ENCODE measurements around the gene NECAB2. TPM values are rescaled to one million over a fixed set of nuclear protein-coding genes. Genes with fewer than 3 reads are reported as not detected.

NECAB2 gene
- total RNA-seq, 4 donors from 2014 or later, result not detected

- Histone ChIP-seq H3K27ac (no peak overlapping the region), H3K36me3 (no peaks in the 10 kb centered on the region), H3K4me1 (peaks cover 0 to 10% of the 10 kb centered on the region in 2 donors), H3K9me3 (no peaks in the 10 kb centered on the region), H3K27me3 (peaks cover 0 to 4% (median 3%) of the 10 kb centered on the region in 3 donors), H3K4me3 (no peak overlapping the region)
- intact Hi-C loops (cut with DNase I; ENCODE audit: low total_unique reads) (no loop called here), in situ Hi-C loops (cut with MboI; ENCODE audit: low sequenced_read_pairs in 4 of 4) (no loop called here)
- ATAC-seq (no peak), DNase-seq (no peak)
- TF ChIP-seq POLR2A (IDR thresholded peaks at IDR 0.05) (no peak), CTCF (IDR thresholded peaks at IDR 0.05 in 4 of 5, conservative IDR thresholded peaks at IDR 0.05 in 1 of 5) (no peak)
Measured at GRCh38 chr16:84036982-84037425, 69.0 kb downstream of the NECAB2 start.

GRCh38 chr16:84038469-84038868, 70.4 kb downstream of the NECAB2 start:
- peaks cover 0 to 10% of the 10 kb centered on the region in 2 donors for H3K4me1 ChIP-seq
- TF ChIP-seq POLR2A (IDR thresholded peaks at IDR 0.05) (no peak), CTCF (IDR thresholded peaks at IDR 0.05 in 4 of 5, conservative IDR thresholded peaks at IDR 0.05 in 1 of 5) (no peak)
- no peaks in the 10 kb centered on the region for H3K36me3 ChIP-seq
- ATAC-seq (no peak), DNase-seq (no peak)
- no peak overlapping the region for H3K4me3 ChIP-seq
- H3K9me3 ChIP-seq, result no peaks in the 10 kb centered on the region
- intact Hi-C loops (cut with DNase I; ENCODE audit: low total_unique reads) (no loop called here), in situ Hi-C loops (cut with MboI; ENCODE audit: low sequenced_read_pairs in 4 of 4) (no loop called here)
- no peak overlapping the region for H3K27ac ChIP-seq
- peaks cover 0 to 4% (median 3%) of the 10 kb centered on the region in 3 donors for H3K27me3 ChIP-seq

- Histone ChIP-seq H3K27me3 (peaks cover 0 to 4% (median 3%) of the 10 kb centered on the region in 3 donors), H3K9me3 (no peaks in the 10 kb centered on the region), H3K27ac (no peak overlapping the region), H3K36me3 (no peaks in the 10 kb centered on the region), H3K4me1 (peaks cover 0 to 10% of the 10 kb centered on the region in 2 donors), H3K4me3 (no peak overlapping the region)
- no peak for TF ChIP-seq CTCF (IDR thresholded peaks at IDR 0.05 in 4 of 5, conservative IDR thresholded peaks at IDR 0.05 in 1 of 5)
- no peak for TF ChIP-seq POLR2A (IDR thresholded peaks at IDR 0.05)
- intact Hi-C loops (cut with DNase I; ENCODE audit: low total_unique reads) (no loop called here), in situ Hi-C loops (cut with MboI; ENCODE audit: low sequenced_read_pairs in 4 of 4) (loop anchor here in 1 of 4 donors (10.0 kb wide), 1 partner anchor 115 kb away; no protein-coding TSS in a partner anchor)
- no peak for DNase-seq
- no peak for ATAC-seq
Measured at GRCh38 chr16:84039696-84040095, 71.7 kb downstream of the NECAB2 start.

GRCh38 chr16:84040226-84040822, 72.3 kb downstream of the NECAB2 start:
- intact Hi-C loops (cut with DNase I; ENCODE audit: low total_unique reads), result no loop called here
- in situ Hi-C loops (cut with MboI; ENCODE audit: low sequenced_read_pairs in 4 of 4), result loop anchor here in 1 of 4 donors (10.0 kb wide), 1 partner anchor 116 kb away; no protein-coding TSS in a partner anchor
- ATAC-seq (no peak), DNase-seq (no peak)
- H3K4me1 ChIP-seq, result peaks cover 0 to 10% of the 10 kb centered on the region in 2 donors
- no peak overlapping the region for H3K27ac ChIP-seq
- no peaks in the 10 kb centered on the region for H3K9me3 ChIP-seq
- TF ChIP-seq POLR2A (IDR thresholded peaks at IDR 0.05) (no peak), CTCF (IDR thresholded peaks at IDR 0.05 in 4 of 5, conservative IDR thresholded peaks at IDR 0.05 in 1 of 5) (no peak)
- peak overlapping the region in 2 of 4 donors; percentile 15 to 30 for H3K4me3 ChIP-seq
- H3K27me3 ChIP-seq, result peaks cover 0 to 4% (median 3%) of the 10 kb centered on the region in 3 donors
- no peaks in the 10 kb centered on the region for H3K36me3 ChIP-seq
